AG04450 (cell line): ENCODE data around the gene GPR18. TPM values are rescaled to one million over a fixed set of nuclear protein-coding genes. Genes with fewer than 3 reads are reported as not detected.

Experiments
- CTCF ChIA-PET: fragments of 300-600, 350-600 bp; formaldehyde crosslinking; extraction: SDS; loops from one replicate; lab custom pipeline; 2022; ENCODE audit warnings: antibody characterized with exemption, inconsistent platforms; lab: Charles Lee
- POLR2A ChIA-PET: fragments of 350-600 bp; formaldehyde crosslinking; extraction: SDS; loops from one replicate; lab custom pipeline; 2021; ENCODE audit warnings: antibody characterized with exemption, inconsistent platforms; lab: Yijun Ruan, JAX
- DNase-seq: peaks from one replicate; pipeline ENCODE4 v3.0.0-alpha.2; 2011; ENCODE audit warnings: low read depth, low spot score
- H3K27ac ChIP-seq: one replicate; pipeline ENCODE4 v1.5.1; 2012; ENCODE audit warnings: low read depth, low read length, control low read depth
- H3K27me3 ChIP-seq: one replicate; pipeline ENCODE4 v1.6.0; 2012; ENCODE audit warnings: low read length; ENCODE audit not compliant: control insufficient read depth, insufficient read depth
- H3K4me3 ChIP-seq: 2 replicates; pipeline ENCODE4 v1.5.1; 2011; ENCODE audit warnings: mild to moderate bottlenecking, low read depth, low read length, control low read depth
- H3K9me3 ChIP-seq: 2 replicates; pipeline ENCODE4 v1.5.1; 2012; ENCODE audit warnings: low read length; ENCODE audit not compliant: control insufficient read depth, insufficient read depth
- polyA plus RNA-seq: library from polyadenylated mRNA; depleted of rRNA; stranded (reverse); fragments of >200 nt; gene quantifications from 2 replicates; pipeline ENCODE4 v1.2.3, GENCODE V29; 2011
- TF ChIP-seq, protein P1 (sequence below): IDR thresholded peaks from 2 replicates; pipeline ENCODE4 v1.5.1; 2011; ENCODE audit warnings: low read depth, low read length, control low read depth, inconsistent platforms

Gene GPR18
- polyA plus RNA-seq, 1 experiment: not detected

DNA sequence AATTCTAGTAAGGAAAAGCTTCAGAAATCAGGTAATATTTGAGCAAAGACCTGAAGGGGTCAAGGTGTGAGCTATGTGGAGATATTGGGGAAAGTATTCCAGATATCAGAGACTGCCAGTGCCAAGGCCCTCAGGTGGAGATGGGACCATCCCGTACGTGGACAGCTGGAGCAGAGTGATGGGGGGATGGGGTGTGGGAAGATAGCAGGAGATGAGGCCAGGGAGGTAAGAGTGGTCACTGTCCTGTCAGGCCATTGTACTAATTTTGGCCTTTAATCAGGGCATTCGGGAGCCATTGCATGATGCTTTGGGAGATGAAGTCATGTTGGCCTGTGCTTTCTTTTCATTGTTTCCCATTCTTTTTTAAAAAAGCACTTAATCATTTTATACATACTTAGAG, 13.1 kb upstream of the GPR18 start:
- H3K27ac ChIP-seq: no peak overlapping the region
- no peaks in the 10 kb centered on the region for H3K9me3 ChIP-seq
- ChIA-PET POLR2A (no interaction called here), CTCF (interaction anchor here (2.2 to 15.0 kb wide), 10 partner anchors 8 to 235 kb away, joined by 10 to 767 read pairs (median 24); partner anchors contain the start of gene GPR18)
- no peak overlapping the region for H3K4me3 ChIP-seq
- TF ChIP-seq, protein P1, sequence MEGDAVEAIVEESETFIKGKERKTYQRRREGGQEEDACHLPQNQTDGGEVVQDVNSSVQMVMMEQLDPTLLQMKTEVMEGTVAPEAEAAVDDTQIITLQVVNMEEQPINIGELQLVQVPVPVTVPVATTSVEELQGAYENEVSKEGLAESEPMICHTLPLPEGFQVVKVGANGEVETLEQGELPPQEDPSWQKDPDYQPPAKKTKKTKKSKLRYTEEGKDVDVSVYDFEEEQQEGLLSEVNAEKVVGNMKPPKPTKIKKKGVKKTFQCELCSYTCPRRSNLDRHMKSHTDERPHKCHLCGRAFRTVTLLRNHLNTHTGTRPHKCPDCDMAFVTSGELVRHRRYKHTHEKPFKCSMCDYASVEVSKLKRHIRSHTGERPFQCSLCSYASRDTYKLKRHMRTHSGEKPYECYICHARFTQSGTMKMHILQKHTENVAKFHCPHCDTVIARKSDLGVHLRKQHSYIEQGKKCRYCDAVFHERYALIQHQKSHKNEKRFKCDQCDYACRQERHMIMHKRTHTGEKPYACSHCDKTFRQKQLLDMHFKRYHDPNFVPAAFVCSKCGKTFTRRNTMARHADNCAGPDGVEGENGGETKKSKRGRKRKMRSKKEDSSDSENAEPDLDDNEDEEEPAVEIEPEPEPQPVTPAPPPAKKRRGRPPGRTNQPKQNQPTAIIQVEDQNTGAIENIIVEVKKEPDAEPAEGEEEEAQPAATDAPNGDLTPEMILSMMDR: no peak
- DNase-seq: no peak
- no peaks in the 10 kb centered on the region for H3K27me3 ChIP-seq

DNA sequence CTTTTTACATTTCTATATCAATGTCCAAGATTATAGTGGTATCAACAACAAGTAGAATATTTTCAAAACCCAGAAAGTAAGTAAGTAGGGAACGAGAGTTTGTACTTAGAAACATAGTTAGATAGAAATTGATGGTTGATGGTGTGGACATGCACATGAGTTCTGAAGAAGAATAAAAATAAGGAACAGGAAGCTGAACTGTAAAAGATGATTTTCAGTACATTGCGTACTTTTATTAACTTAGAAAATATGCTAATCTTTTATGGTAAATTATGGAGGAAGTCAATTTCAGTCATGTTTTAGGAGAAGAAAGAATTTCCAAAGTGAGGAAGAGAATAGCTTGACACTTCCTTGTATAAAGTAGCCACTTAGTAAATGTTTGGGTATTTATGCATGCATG, 12.3 kb upstream of the GPR18 start:
- POLR2A ChIA-PET: no interaction called here
- CTCF ChIA-PET: interaction anchor here (0.8 to 15.0 kb wide), 28 partner anchors 9 to 386 kb away, joined by 3 to 767 read pairs (median 9); partner anchors contain the start of genes GPR18 and UBAC2
- H3K27ac ChIP-seq: no peak overlapping the region
- DNase-seq: no peak
- H3K9me3 ChIP-seq: no peaks in the 10 kb centered on the region
- TF ChIP-seq, protein P1: no peak
- no peak overlapping the region for H3K4me3 ChIP-seq
- H3K27me3 ChIP-seq: no peaks in the 10 kb centered on the region

DNA sequence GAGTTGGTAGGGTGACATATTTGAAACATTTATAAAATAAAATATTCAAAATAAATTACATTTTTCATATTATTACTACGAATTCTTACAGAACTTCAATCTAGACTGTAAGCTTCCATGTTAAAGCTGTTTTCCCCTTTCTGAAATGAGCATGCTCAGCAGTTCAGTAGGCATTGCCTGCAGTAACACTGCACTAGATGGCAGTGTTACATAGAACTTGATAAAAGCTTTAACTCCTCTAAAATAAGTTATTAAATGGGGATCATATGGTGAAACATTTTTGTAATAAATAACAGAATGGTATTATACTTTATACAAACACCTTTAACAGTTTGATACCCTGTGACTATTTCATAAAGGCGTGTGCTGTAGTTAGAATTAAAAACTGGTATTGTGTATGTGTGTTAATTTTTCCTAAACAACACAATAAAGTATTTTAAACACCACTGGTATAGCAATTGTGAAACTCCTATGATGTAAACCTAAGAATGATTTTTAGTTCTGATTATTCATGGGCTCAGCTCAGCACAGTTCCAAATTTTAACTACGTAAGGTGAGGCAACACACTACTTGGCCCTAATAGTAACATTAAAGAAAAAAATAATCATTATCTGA, 11.6 kb upstream of the GPR18 start:
- TF ChIP-seq, protein P1: peak; percentile 84
- Histone ChIP-seq H3K9me3 (no peaks in the 10 kb centered on the region), H3K4me3 (no peak overlapping the region), H3K27ac (no peak overlapping the region), H3K27me3 (no peaks in the 10 kb centered on the region)
- ChIA-PET POLR2A (no interaction called here), CTCF (interaction anchor here (0.5 to 15.0 kb wide), 63 partner anchors 10 to 401 kb away, joined by 3 to 767 read pairs (median 4); partner anchors contain the start of genes CLYBL, GPR18, GPR183 and UBAC2)
- DNase-seq: peak; percentile 36

DNA sequence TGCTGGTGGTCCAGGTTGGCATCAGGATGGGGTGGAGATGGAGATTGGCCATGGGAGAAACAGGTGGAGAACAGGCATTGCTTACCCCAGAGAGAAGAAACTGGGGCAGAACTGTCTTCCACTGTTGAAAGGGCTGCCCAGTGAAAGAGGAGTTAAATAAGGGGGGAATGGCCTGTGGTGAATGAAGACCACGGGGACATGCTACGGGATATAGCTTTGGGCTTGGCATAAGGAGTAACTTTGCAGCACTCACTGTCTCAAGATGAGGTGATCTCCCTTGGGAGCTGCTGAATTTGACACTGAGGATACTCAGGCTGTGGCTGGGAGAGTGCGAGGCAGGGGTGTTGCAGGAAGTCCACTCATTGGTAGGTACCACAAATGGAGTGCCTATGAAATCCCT, 10.6 kb upstream of the GPR18 start:
- Histone ChIP-seq H3K4me3 (no peak overlapping the region), H3K27me3 (no peaks in the 10 kb centered on the region), H3K27ac (no peak overlapping the region), H3K9me3 (no peaks in the 10 kb centered on the region)
- ChIA-PET CTCF (interaction anchor here (0.5 to 15.0 kb wide), 45 partner anchors 9 to 400 kb away, joined by 3 to 767 read pairs (median 5); partner anchors contain the start of genes GPR18, GPR183 and UBAC2), POLR2A (interaction anchor here (0.6 kb wide), 1 partner anchor 67 kb away, joined by 6 read pairs; no protein-coding TSS in a partner anchor)
- DNase-seq: no peak
- TF ChIP-seq, protein P1: no peak

DNA sequence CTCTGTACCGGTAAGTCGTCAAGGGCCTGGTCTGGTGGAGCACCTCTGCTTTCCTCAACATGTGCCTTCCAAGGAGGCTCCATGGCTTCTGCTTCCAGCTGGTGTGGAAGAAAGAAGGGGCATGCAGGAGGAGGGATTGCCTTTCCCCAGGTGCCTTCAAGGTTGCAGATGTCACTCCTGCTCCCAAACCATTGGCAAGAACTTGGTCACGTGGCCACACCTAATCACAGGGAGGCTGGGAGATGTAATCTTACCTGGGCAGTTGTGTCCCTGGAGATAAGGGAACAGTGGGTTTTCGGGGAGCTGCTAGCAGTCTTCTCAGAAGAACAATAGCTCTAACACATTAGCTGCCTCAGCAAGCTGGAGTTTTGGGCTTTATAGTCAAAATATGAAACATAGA, 9.7 kb upstream of the GPR18 start:
- no peak overlapping the region for H3K27ac ChIP-seq
- CTCF ChIA-PET: interaction anchor here (1.6 to 15.0 kb wide), 4 partner anchors 11 to 171 kb away, joined by 5 to 767 read pairs (median 130); no protein-coding TSS in a partner anchor

More for the DNA sequence above, 9.7 kb upstream of the GPR18 start:
- no peak for DNase-seq
- TF ChIP-seq, protein P1: no peak
- POLR2A ChIA-PET: no interaction called here
- no peaks in the 10 kb centered on the region for H3K27me3 ChIP-seq
- H3K4me3 ChIP-seq: no peak overlapping the region
- no peaks in the 10 kb centered on the region for H3K9me3 ChIP-seq
